Suprapubic skin (tissue), 4 donors: ENCODE data around the gene TMTC1. TPM values are rescaled to one million over a fixed set of nuclear protein-coding genes. Genes with fewer than 3 reads are reported as not detected.

Experiments used
- DNase-seq, 2 donors: peaks; one replicate each; pipeline ENCODE4 v3.0.0-alpha.2; 2019; ENCODE audit warnings: low spot score in 2 of 2
- H3K27ac ChIP-seq: fragments of 200-600 bp; sonication (generic); one replicate; pipeline ENCODE4 v1.5.1; 2019
- H3K27me3 ChIP-seq: fragments of 200-600 bp; sonication (generic); one replicate; pipeline ENCODE4 v1.5.1; 2019
- H3K36me3 ChIP-seq: fragments of 200-600 bp; sonication (generic); one replicate; pipeline ENCODE4 v1.5.1; 2019
- H3K4me1 ChIP-seq: fragments of 200-600 bp; sonication (generic); one replicate; pipeline ENCODE4 v1.5.1; 2019
- H3K4me3 ChIP-seq: fragments of 200-600 bp; sonication (generic); one replicate; pipeline ENCODE4 v1.5.1; 2019; ENCODE audit warnings: mild to moderate bottlenecking
- H3K9me3 ChIP-seq: fragments of 200-600 bp; sonication (generic); one replicate; pipeline ENCODE4 v1.5.1; 2019
- EP300 ChIP-seq: sonication (generic); formaldehyde crosslinking; IDR thresholded peaks from one replicate; pipeline ENCODE4 v1.6.1; 2017; ENCODE audit warnings: antibody characterized with exemption
- POLR2A ChIP-seq, 2 donors: fragments of 450-650 bp; IDR thresholded peaks; one replicate each; pipeline ENCODE4 v1.6.1; 2017; ENCODE audit warnings: antibody characterized with exemption in 2 of 2, mild to moderate bottlenecking in 2 of 2, moderate library complexity in 2 of 2
- POLR2AphosphoS5 ChIP-seq, 3 donors: sonication (generic); formaldehyde crosslinking; IDR thresholded peaks; one replicate each; pipeline ENCODE4 v1.6.1; 2017; ENCODE audit warnings: antibody characterized with exemption in 3 of 3
- WGBS: methylation state at CpG from one replicate; pipeline ENCODE4 v1.1.5; 2018; 5-methylcytosine and 5-hydroxymethylcytosine counted together
- total RNA-seq, 4 donors: library from RNA; depleted of rRNA; stranded (reverse); fragments of >200 nt; gene quantifications; one replicate each; pipeline ENCODE4 v1.1.0, GENCODE V29; 2016
- TF ChIP-seq, protein P1 (sequence below), 2 donors: fragments of 200-600 bp in 1 of 2; fragments of 450-650 bp in 1 of 2; sonication (generic) in 1 of 2; IDR thresholded peaks; one replicate each; pipeline ENCODE4 v1.5.1; 2016 to 2019; ENCODE audit warnings: antibody characterized with exemption in 2 of 2, mild to moderate bottlenecking in 1 of 2, moderate library complexity in 1 of 2

The TMTC1 gene
- total RNA-seq, 4 donors from 2014 or later, result 11.0 to 25.8 (median 19.5) TPM

DNA sequence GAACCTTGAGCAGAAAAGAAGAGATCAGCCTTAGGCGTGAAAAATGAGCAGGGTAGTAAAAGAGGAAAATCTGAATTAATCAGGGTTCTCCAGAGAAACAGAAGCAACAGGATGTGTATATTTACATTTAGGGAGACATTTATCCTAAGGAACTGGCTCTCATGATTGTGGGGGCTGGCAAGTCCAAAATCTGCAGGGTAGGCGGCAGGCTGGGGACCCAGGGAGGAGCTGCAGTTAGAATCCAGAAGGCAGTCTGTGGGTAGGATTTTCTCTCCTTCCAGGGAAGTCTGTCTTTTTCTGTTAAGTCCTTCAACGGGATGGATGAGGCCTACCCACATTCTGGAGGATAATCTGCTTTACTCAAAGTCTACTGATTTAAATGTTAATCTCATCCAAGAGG, 218.8 kb downstream of the TMTC1 start:
- TF ChIP-seq POLR2A (IDR thresholded peaks at IDR 0.05), result no peak
- no peak for TF ChIP-seq POLR2AphosphoS5 (IDR thresholded peaks at IDR 0.05)
- TF ChIP-seq, protein P1, sequence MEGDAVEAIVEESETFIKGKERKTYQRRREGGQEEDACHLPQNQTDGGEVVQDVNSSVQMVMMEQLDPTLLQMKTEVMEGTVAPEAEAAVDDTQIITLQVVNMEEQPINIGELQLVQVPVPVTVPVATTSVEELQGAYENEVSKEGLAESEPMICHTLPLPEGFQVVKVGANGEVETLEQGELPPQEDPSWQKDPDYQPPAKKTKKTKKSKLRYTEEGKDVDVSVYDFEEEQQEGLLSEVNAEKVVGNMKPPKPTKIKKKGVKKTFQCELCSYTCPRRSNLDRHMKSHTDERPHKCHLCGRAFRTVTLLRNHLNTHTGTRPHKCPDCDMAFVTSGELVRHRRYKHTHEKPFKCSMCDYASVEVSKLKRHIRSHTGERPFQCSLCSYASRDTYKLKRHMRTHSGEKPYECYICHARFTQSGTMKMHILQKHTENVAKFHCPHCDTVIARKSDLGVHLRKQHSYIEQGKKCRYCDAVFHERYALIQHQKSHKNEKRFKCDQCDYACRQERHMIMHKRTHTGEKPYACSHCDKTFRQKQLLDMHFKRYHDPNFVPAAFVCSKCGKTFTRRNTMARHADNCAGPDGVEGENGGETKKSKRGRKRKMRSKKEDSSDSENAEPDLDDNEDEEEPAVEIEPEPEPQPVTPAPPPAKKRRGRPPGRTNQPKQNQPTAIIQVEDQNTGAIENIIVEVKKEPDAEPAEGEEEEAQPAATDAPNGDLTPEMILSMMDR (IDR thresholded peaks at IDR 0.05), result no peak
- no peak for TF ChIP-seq EP300
- no peak for DNase-seq
- WGBS, result 94% methylated on average over 3 of the region's 3 CpGs
- Histone ChIP-seq H3K9me3 (no peaks in the 10 kb centered on the region), H3K36me3 (no peaks in the 10 kb centered on the region), H3K27ac (no peak overlapping the region), H3K27me3 (no peaks in the 10 kb centered on the region), H3K4me3 (no peak overlapping the region), H3K4me1 (peaks cover 30% of the 10 kb centered on the region)

DNA sequence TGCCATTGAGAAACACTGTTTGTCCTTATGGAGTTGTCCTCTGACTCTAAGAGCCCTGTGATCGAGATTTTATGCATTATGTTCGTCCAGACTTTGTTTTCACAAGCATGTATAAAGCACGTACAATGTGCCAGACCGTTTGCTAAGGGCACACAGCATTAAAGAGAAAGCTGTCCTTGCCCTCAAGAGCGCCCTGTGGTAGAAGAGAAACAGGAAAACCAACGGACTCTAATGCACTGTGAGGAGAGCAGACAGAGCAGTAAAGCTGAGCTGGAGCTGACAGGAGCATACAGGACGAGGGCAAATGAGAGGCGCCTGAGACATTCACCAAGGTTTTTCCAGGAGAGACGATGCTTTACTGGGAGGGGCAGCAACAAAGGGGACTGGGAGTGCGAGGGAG, 220.1 kb downstream of the TMTC1 start:
- H3K9me3 ChIP-seq, result no peaks in the 10 kb centered on the region
- H3K4me3 ChIP-seq, result no peak overlapping the region
- 68% methylated on average over 10 of the region's 10 CpGs for WGBS
- TF ChIP-seq POLR2AphosphoS5 (IDR thresholded peaks at IDR 0.05) (no peak), EP300 (no peak), POLR2A (IDR thresholded peaks at IDR 0.05) (no peak)
- TF ChIP-seq, protein P1 (IDR thresholded peaks at IDR 0.05), result no peak
- DNase-seq, result no peak
- H3K27me3 ChIP-seq, result no peaks in the 10 kb centered on the region
- H3K4me1 ChIP-seq, result peaks cover 22% of the 10 kb centered on the region
- no peaks in the 10 kb centered on the region for H3K36me3 ChIP-seq
- H3K27ac ChIP-seq, result peak overlapping the region; percentile 78

DNA sequence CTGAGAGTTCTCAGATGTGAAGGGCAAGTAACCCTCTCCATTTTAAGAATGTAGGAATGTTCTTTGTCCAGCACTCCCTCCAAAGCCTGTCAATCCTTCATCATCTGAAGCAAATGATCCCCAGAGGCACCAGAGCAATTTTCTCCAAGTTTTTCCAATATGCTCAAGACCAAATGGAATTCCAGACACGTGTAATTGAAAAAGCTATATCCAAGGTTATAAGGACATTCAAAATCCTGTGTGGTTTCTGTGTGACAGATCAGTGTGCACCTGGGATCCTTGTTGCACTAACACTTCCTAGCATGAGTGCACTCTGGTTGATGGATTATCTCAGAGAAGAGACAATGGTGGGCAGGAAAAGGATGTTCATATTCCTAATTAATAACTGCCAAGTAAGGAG, 220.7 kb downstream of the TMTC1 start:
- Histone ChIP-seq H3K27me3 (no peaks in the 10 kb centered on the region), H3K27ac (peak overlapping the region; percentile 78), H3K36me3 (no peaks in the 10 kb centered on the region), H3K4me3 (no peak overlapping the region), H3K4me1 (peaks cover 22% of the 10 kb centered on the region), H3K9me3 (no peaks in the 10 kb centered on the region)
- TF ChIP-seq, protein P1 (IDR thresholded peaks at IDR 0.05), result no peak
- TF ChIP-seq EP300 (no peak), POLR2A (IDR thresholded peaks at IDR 0.05) (no peak), POLR2AphosphoS5 (IDR thresholded peaks at IDR 0.05) (no peak)
- DNase-seq, result no peak
- 27% methylated on average over 1 of the region's 1 CpG for WGBS

DNA sequence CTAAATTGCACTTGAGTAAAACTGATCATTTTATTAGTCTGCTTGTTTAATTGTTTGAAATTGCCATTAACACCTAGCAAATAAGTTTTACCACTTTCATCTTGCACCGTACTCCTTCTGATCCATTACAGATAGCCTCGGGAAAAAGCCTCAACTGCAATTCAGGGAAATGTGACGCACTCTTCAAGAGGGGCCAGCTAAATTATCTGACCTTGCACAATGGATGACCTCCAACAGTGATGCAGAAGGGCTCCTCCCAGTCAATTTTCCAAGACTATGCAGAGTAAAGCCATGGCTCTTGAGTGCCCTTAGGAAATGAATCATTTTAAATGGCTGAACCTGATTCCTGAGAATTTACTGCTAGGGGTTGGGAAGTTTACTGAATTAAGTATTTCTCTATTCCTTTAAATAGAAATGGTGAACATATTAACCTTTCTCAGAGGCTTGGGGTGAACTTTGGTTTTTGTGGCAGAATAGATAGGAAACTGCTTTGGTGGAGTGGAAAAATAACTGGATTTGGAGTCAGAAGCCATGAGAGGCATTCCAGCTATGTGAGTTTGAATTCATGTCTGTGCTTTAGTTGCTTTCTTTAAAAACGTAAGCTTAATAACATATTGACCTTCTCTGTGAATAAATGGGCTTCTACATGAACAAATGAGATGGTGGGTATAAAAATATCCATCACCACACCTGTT, 221.5 kb downstream of the TMTC1 start:
- H3K9me3 ChIP-seq, result no peaks in the 10 kb centered on the region
- no peaks in the 10 kb centered on the region for H3K27me3 ChIP-seq
- peak in 1 of 2 donors; percentile 70 for DNase-seq
- H3K4me1 ChIP-seq, result peaks cover 22% of the 10 kb centered on the region
- 48% methylated on average over 4 of the region's 4 CpGs for WGBS
- no peaks in the 10 kb centered on the region for H3K36me3 ChIP-seq
- H3K27ac ChIP-seq, result peak overlapping the region; percentile 78
- no peak overlapping the region for H3K4me3 ChIP-seq
- TF ChIP-seq POLR2A (IDR thresholded peaks at IDR 0.05) (no peak), EP300 (no peak), POLR2AphosphoS5 (IDR thresholded peaks at IDR 0.05) (peak in 2 of 3 donors; percentile 44 to 66)

DNA sequence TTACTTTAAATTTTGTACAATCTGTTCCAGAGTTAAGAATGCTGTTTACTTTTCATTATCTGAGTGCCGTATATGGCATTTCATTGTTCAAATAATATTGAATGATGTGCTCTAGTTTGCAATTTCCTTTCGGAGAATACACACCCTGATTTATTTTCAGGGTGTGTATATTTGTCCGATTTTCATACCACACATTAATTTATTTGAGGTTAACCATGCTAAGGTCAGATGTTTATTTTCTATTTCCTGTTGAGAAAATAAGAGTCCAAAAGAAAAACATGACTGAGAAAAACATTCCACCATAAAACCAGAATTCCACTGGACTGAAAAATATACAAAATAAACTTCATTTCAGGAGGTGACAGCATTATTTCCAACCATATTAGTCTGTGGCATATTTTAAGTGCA, 222.1 kb downstream of the TMTC1 start:
- Histone ChIP-seq H3K27me3 (no peaks in the 10 kb centered on the region), H3K27ac (peak overlapping the region; percentile 78), H3K36me3 (no peaks in the 10 kb centered on the region), H3K4me1 (peaks cover 22% of the 10 kb centered on the region), H3K4me3 (no peak overlapping the region), H3K9me3 (no peaks in the 10 kb centered on the region)
- no peak for DNase-seq
- TF ChIP-seq EP300 (no peak), POLR2AphosphoS5 (IDR thresholded peaks at IDR 0.05) (no peak), POLR2A (IDR thresholded peaks at IDR 0.05) (no peak)
- TF ChIP-seq, protein P1 (IDR thresholded peaks at IDR 0.05), result no peak
- WGBS, result 45% methylated on average over 3 of the region's 3 CpGs
